ENCODE measurements around the gene UHRF2.
"Not testable (repeated sequence)": the region's sequence is repeated elsewhere in the genome, so short reads cannot be mapped to it uniquely, and the experiment has no call there.

UHRF2 gene

GRCh38 chr9:6433410-6433809 lies 20.4 kb downstream of the UHRF2 start:
- peaks cover 18% of the 10 kb centered on the region for H3K4me1 ChIP-seq (ENCODE audit: insufficient read depth, low read length)
- H3K27me3 ChIP-seq (ENCODE audit: control insufficient read depth in 1 of 2, insufficient read depth in 2 of 2, low read length in 2 of 2), result no peaks in the 10 kb centered on the region
- H3K4me3 ChIP-seq (ENCODE audit: low read depth in 1 of 2, low read length in 2 of 2), result no peak overlapping the region
- H3K27ac ChIP-seq (ENCODE audit: low read depth, low read length), result no peak overlapping the region
- peaks cover 3% of the 10 kb centered on the region for H3K36me3 ChIP-seq (ENCODE audit: insufficient read depth, low read length)
- no peak overlapping the region for H3K9ac ChIP-seq (ENCODE audit: low read length)
- H3K9me3 ChIP-seq (ENCODE audit: low read length), result no peaks in the 10 kb centered on the region

GRCh38 chr9:6439051-6439703 lies 26.2 kb downstream of the UHRF2 start:
- Histone ChIP-seq H3K9me3 (ENCODE audit: low read length) (no peaks in the 10 kb centered on the region), H3K36me3 (ENCODE audit: insufficient read depth, low read length) (peaks cover 3% of the 10 kb centered on the region)

GRCh38 chr9:6440405-6440804 lies 27.4 kb downstream of the UHRF2 start:
- Histone ChIP-seq H3K27ac (ENCODE audit: low read depth, low read length) (no peak overlapping the region), H3K4me1 (ENCODE audit: insufficient read depth, low read length) (peaks cover 40% of the 10 kb centered on the region)

More at GRCh38 chr9:6439051-6439703, 26.2 kb downstream of the UHRF2 start:
- H3K4me3 ChIP-seq (ENCODE audit: low read depth in 1 of 2, low read length in 2 of 2), result no peak overlapping the region
- H3K27ac ChIP-seq (ENCODE audit: low read depth, low read length), result no peak overlapping the region
- H3K4me1 ChIP-seq (ENCODE audit: insufficient read depth, low read length), result peaks cover 35% of the 10 kb centered on the region
- no peak overlapping the region for H3K9ac ChIP-seq (ENCODE audit: low read length)
- H3K27me3 ChIP-seq (ENCODE audit: control insufficient read depth in 1 of 2, insufficient read depth in 2 of 2, low read length in 2 of 2), result no peaks in the 10 kb centered on the region

GRCh38 chr9:6441269-6441668 lies 28.3 kb downstream of the UHRF2 start:
- H3K36me3 ChIP-seq (ENCODE audit: insufficient read depth, low read length), result no peaks in the 10 kb centered on the region
- H3K4me1 ChIP-seq (ENCODE audit: insufficient read depth, low read length), result peaks cover 40% of the 10 kb centered on the region
- no peak overlapping the region for H3K4me3 ChIP-seq (ENCODE audit: low read depth in 1 of 2, low read length in 2 of 2)
- H3K27ac ChIP-seq (ENCODE audit: low read depth, low read length), result no peak overlapping the region
- H3K27me3 ChIP-seq (ENCODE audit: control insufficient read depth in 1 of 2, insufficient read depth in 2 of 2, low read length in 2 of 2), result no peaks in the 10 kb centered on the region
- no peak overlapping the region for H3K9ac ChIP-seq (ENCODE audit: low read length)
- H3K9me3 ChIP-seq (ENCODE audit: low read length), result no peaks in the 10 kb centered on the region

More at GRCh38 chr9:6440405-6440804, 27.4 kb downstream of the UHRF2 start:
- no peaks in the 10 kb centered on the region for H3K27me3 ChIP-seq (ENCODE audit: control insufficient read depth in 1 of 2, insufficient read depth in 2 of 2, low read length in 2 of 2)
- no peak overlapping the region for H3K4me3 ChIP-seq (ENCODE audit: low read depth in 1 of 2, low read length in 2 of 2)
- no peaks in the 10 kb centered on the region for H3K36me3 ChIP-seq (ENCODE audit: insufficient read depth, low read length)
- no peak overlapping the region for H3K9ac ChIP-seq (ENCODE audit: low read length)
- no peaks in the 10 kb centered on the region for H3K9me3 ChIP-seq (ENCODE audit: low read length)

GRCh38 chr9:6443661-6444060 lies 30.7 kb downstream of the UHRF2 start:
- Histone ChIP-seq H3K9ac (ENCODE audit: low read length) (no peak overlapping the region), H3K36me3 (ENCODE audit: insufficient read depth, low read length) (no peaks in the 10 kb centered on the region), H3K27ac (ENCODE audit: low read depth, low read length) (no peak overlapping the region), H3K4me3 (ENCODE audit: low read depth in 1 of 2, low read length in 2 of 2) (no peak overlapping the region), H3K4me1 (ENCODE audit: insufficient read depth, low read length) (peaks cover 41% of the 10 kb centered on the region), H3K27me3 (ENCODE audit: control insufficient read depth in 1 of 2, insufficient read depth in 2 of 2, low read length in 2 of 2) (no peaks in the 10 kb centered on the region), H3K9me3 (ENCODE audit: low read length) (no peaks in the 10 kb centered on the region)

- H3K36me3 ChIP-seq (ENCODE audit: insufficient read depth, low read length), result no peaks in the 10 kb centered on the region
- no peaks in the 10 kb centered on the region for H3K27me3 ChIP-seq (ENCODE audit: control insufficient read depth in 1 of 2, insufficient read depth in 2 of 2, low read length in 2 of 2)
- no peak overlapping the region for H3K4me3 ChIP-seq (ENCODE audit: low read depth in 1 of 2, low read length in 2 of 2)
- H3K9me3 ChIP-seq (ENCODE audit: low read length), result no peaks in the 10 kb centered on the region
- H3K9ac ChIP-seq (ENCODE audit: low read length), result no peak overlapping the region
- peaks cover 44% of the 10 kb centered on the region for H3K4me1 ChIP-seq (ENCODE audit: insufficient read depth, low read length)
- no peak overlapping the region for H3K27ac ChIP-seq (ENCODE audit: low read depth, low read length)
Measured at GRCh38 chr9:6444128-6444527, 31.1 kb downstream of the UHRF2 start.

- Histone ChIP-seq H3K4me3 (ENCODE audit: low read depth in 1 of 2, low read length in 2 of 2) (no peak overlapping the region), H3K27ac (ENCODE audit: low read depth, low read length) (no peak overlapping the region), H3K9me3 (ENCODE audit: low read length) (no peaks in the 10 kb centered on the region), H3K27me3 (ENCODE audit: control insufficient read depth in 1 of 2, insufficient read depth in 2 of 2, low read length in 2 of 2) (no peaks in the 10 kb centered on the region), H3K36me3 (ENCODE audit: insufficient read depth, low read length) (no peaks in the 10 kb centered on the region), H3K4me1 (ENCODE audit: insufficient read depth, low read length) (peaks cover 43% of the 10 kb centered on the region), H3K9ac (ENCODE audit: low read length) (no peak overlapping the region)
Measured at GRCh38 chr9:6449086-6449485, 36.1 kb downstream of the UHRF2 start.

GRCh38 chr9:6449645-6450044 lies 36.6 kb downstream of the UHRF2 start:
- no peaks in the 10 kb centered on the region for H3K27me3 ChIP-seq (ENCODE audit: control insufficient read depth in 1 of 2, insufficient read depth in 2 of 2, low read length in 2 of 2)
- no peak overlapping the region for H3K9ac ChIP-seq (ENCODE audit: low read length)
- H3K4me3 ChIP-seq (ENCODE audit: low read depth in 1 of 2, low read length in 2 of 2), result no peak overlapping the region
- H3K36me3 ChIP-seq (ENCODE audit: insufficient read depth, low read length), result no peaks in the 10 kb centered on the region
- no peak overlapping the region for H3K27ac ChIP-seq (ENCODE audit: low read depth, low read length)
- H3K4me1 ChIP-seq (ENCODE audit: insufficient read depth, low read length), result peaks cover 38% of the 10 kb centered on the region
- H3K9me3 ChIP-seq (ENCODE audit: low read length), result no peaks in the 10 kb centered on the region

- no peak overlapping the region for H3K27ac ChIP-seq (ENCODE audit: low read depth, low read length)
- H3K27me3 ChIP-seq (ENCODE audit: control insufficient read depth in 1 of 2, insufficient read depth in 2 of 2, low read length in 2 of 2), result no peaks in the 10 kb centered on the region
- peaks cover 38% of the 10 kb centered on the region for H3K4me1 ChIP-seq (ENCODE audit: insufficient read depth, low read length)
- H3K4me3 ChIP-seq (ENCODE audit: low read depth in 1 of 2, low read length in 2 of 2), result no peak overlapping the region
- no peaks in the 10 kb centered on the region for H3K9me3 ChIP-seq (ENCODE audit: low read length)
- H3K9ac ChIP-seq (ENCODE audit: low read length), result no peak overlapping the region
- no peaks in the 10 kb centered on the region for H3K36me3 ChIP-seq (ENCODE audit: insufficient read depth, low read length)
Measured at GRCh38 chr9:6450641-6451375, 37.8 kb downstream of the UHRF2 start.

- peaks cover 15% of the 10 kb centered on the region for H3K4me1 ChIP-seq (ENCODE audit: insufficient read depth, low read length)
- H3K4me3 ChIP-seq (ENCODE audit: low read depth in 1 of 2, low read length in 2 of 2); H3K36me3 ChIP-seq (ENCODE audit: insufficient read depth, low read length); H3K9me3 ChIP-seq (ENCODE audit: low read length); H3K9ac ChIP-seq (ENCODE audit: low read length); H3K27ac ChIP-seq (ENCODE audit: low read depth, low read length); H3K27me3 ChIP-seq (ENCODE audit: control insufficient read depth in 1 of 2, insufficient read depth in 2 of 2, low read length in 2 of 2): not testable (repeated sequence)
Measured at GRCh38 chr9:6455292-6455691, 42.3 kb downstream of the UHRF2 start.

- not testable (repeated sequence) for H3K27me3 ChIP-seq (ENCODE audit: control insufficient read depth in 1 of 2, insufficient read depth in 2 of 2, low read length in 2 of 2); H3K36me3 ChIP-seq (ENCODE audit: insufficient read depth, low read length); H3K4me3 ChIP-seq (ENCODE audit: low read depth in 1 of 2, low read length in 2 of 2); H3K9me3 ChIP-seq (ENCODE audit: low read length); H3K27ac ChIP-seq (ENCODE audit: low read depth, low read length); H3K4me1 ChIP-seq (ENCODE audit: insufficient read depth, low read length); H3K9ac ChIP-seq (ENCODE audit: low read length)
Measured at GRCh38 chr9:6458704-6459103, 45.7 kb downstream of the UHRF2 start.

- no peaks in the 10 kb centered on the region for H3K27me3 ChIP-seq (ENCODE audit: control insufficient read depth in 1 of 2, insufficient read depth in 2 of 2, low read length in 2 of 2)
- no peak overlapping the region for H3K4me3 ChIP-seq (ENCODE audit: low read depth in 1 of 2, low read length in 2 of 2)
- no peaks in the 10 kb centered on the region for H3K9me3 ChIP-seq (ENCODE audit: low read length)
- H3K36me3 ChIP-seq (ENCODE audit: insufficient read depth, low read length), result no peaks in the 10 kb centered on the region
- H3K4me1 ChIP-seq (ENCODE audit: insufficient read depth, low read length), result no peaks in the 10 kb centered on the region
- H3K27ac ChIP-seq (ENCODE audit: low read depth, low read length), result no peak overlapping the region
- no peak overlapping the region for H3K9ac ChIP-seq (ENCODE audit: low read length)
Measured at GRCh38 chr9:6459718-6460117, 46.7 kb downstream of the UHRF2 start.

Measured in muscle layer of colon (tissue), 2 donors.